Effector CD4-positive, alpha-beta T cell (primary cell): Measurements from ENCODE around the gene MYH14.
A peak's percentile ranks its signal among the peaks of the same experiment; 100 is the strongest.
"Not testable (repeated sequence)": the region's sequence is repeated elsewhere in the genome, so short reads cannot be mapped to it uniquely, and the experiment has no call there.

ENCODE experiments used
- DNase-seq: peaks from one replicate; pipeline ENCODE4 v3.0.0-alpha.2; 2020

The MYH14 gene

DNA sequence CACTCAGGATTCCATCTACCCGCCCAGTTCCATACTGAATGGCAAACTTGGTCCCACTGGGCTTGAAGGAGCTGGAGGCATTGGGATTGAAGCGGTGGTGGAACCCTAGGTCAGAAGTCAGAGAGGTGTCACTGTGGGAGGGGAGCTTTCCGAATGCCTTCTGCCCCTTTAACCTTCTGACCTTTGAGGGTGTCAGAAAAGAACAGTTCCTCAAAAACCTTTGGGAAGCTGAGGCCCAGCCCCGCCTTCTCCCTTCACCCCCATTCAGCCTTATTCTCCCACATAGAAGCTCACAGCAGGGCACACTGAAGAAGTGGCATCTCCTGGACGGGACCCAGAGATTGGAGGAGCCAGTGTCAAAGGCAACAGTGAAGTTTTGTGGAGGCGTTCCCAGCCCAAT lies 133.6 kb downstream of the MYH14 start:
- DNase-seq: not testable (repeated sequence)

DNA sequence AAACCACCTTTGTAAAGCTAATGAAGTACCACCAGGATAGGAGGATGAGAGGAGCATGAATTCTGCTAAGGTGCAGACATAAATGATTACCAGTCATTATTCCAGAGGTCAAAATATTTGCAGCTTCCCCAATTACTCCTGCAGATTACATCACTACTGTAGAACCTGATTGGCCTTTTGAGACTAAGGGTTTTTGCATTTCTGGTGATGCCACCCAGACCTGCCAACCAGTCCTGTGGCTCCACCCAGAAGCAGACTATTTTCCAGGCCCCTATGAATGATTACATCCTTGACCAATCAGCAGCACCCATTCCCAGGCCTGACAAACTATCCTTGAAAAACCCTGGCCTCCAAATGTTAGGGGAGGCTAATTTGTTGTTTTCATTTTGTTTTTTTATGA lies 136.9 kb downstream of the MYH14 start:
- no peak for DNase-seq

DNA sequence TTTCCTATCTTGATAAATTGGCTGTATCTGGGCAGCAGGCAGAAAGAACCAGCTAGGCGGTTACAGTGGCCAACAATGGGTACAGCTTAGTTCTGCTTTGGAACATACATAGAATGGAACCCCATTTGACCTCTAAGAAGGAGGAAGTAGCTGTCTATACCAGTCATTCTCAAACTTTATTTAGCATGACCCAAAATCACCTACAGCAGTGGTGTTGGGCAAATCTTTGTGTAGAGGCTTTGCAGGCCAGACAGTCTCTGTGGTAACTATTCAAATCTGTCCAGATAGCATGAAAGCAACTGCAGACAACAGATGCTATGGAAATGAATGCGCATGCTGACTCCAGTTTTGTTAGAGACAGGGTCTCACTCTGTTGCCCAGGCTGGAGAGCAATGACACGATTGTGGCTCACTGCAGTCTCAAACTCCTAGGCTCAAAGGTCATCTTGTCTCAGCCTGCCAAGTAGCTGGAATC lies 137.7 kb downstream of the MYH14 start:
- DNase-seq: no peak

GRCh38 chr19:50344661-50345318 lies 141.4 kb downstream of the MYH14 start:
- no peak for DNase-seq

DNA sequence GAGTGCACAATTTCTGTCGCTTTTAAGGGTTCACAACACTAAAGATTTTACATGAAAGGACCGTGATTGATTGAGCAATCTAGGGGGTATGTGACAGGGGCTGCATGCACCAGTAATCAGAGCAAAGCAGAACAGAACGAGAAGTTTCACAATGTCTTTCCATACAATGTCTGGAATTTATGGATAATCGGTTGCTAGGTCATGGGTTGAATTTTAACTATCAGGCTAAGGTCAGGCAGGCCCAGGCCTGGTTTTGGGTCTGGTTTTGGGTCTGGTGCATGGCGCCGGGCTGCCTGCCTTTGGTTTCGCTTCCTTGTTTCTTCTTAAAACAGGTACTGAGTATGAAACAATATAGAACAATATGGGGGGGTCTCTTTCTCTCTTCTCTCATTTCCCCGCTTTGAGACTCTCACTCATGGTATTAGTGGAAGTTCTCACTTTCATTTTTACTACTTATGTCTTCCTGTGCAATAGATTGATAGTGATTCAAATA lies 143.7 kb downstream of the MYH14 start:
- not testable (repeated sequence) for DNase-seq

DNA sequence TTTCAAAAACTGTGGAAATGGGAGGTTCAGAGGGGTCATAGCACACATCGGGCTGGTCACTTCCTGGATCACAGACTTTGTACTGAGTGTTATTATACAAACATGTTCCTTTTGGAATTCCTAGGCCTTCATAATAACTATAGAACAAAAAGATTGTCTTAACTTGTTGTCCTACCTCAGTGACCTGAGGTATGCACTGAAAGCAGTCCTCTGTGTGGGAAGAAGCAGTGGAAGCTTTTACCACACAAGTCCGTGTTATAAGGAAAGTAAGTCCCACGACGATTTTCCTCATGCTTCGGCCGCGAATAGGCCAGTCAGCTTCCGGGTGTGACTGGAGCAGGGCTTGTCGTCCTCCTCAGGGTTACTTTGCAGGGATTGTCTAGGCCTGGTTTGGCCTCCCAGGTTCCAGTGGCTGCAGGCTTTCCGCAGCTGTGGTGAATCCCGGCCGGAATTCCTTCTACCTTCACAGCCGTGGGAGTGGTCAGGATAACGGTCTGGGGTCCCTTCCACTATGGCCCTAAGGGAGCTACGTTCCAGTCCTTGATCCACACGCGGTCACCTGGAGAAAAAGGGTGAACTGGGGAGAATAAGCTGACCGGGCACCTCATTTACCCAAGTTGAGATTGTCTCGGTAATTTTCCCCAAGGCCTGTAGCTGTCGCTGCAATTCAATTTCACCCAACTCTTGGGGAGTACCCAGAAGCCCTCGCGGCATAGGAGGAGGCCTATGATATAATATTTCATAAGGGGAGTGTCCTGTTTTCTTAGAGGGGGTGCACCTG lies 146.0 kb downstream of the MYH14 start:
- DNase-seq: no peak

DNA sequence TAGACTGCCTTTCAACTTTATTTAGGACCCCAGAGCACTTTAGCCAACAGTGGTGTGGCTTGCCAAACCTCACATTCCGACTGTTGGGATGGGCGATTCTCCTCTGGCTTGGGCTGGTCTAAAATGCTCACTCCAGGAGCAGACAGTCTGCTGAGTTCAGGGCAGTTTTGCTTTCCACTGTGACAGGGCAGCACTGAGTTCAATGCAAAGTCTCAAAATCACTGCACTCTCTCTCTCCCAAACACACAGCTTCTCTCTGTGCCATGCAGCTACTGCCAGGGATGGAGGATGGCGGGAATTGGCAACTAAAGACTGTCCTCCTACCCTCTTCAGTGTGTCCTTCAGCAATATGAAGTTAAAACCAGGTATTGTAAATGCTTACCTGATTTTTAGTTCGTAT lies 148.8 kb downstream of the MYH14 start:
- DNase-seq: no peak

DNA sequence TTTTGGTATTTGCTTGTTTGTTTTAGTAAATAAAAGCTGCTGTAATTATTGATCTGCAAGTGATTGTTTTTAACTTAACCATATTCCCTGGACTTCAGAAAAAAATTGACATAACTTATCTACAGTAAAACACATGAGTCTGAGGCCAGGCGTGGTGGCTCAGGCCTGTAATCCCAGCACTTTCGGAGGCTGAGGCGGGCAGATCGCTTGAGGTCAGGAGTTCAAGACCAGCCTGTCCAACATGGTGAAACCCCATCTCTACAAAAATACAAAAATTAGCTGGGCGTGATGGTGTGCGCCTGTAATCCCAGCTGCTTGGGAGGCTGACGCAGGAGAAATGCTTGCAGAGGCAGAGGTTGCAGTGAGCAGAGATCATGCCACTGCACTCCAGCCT lies 150.1 kb downstream of the MYH14 start:
- not testable (repeated sequence) for DNase-seq

DNA sequence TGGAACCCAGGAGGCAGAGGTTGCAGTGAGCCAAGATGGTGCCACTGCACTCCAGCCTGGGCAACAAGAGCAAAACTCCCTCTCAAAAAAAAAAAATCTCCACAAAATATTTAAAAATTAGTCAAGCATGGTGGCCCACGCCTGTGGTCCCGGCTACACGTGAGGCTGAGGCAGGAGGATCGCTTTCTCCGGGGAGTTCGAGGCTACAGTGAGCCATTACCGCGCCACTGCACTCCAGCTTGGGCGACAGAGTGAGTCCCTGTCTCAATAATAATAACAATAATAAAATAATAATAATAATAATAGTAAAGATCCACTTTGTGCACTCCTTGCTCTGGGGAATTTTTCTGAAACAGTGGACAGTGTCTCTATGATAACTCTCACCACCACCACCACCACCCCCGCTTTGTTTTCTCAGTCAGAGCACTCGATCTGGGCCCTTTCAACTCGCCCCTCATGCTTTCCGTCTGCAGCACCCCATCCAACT lies 153.3 kb downstream of the MYH14 start:
- DNase-seq: no peak

DNA sequence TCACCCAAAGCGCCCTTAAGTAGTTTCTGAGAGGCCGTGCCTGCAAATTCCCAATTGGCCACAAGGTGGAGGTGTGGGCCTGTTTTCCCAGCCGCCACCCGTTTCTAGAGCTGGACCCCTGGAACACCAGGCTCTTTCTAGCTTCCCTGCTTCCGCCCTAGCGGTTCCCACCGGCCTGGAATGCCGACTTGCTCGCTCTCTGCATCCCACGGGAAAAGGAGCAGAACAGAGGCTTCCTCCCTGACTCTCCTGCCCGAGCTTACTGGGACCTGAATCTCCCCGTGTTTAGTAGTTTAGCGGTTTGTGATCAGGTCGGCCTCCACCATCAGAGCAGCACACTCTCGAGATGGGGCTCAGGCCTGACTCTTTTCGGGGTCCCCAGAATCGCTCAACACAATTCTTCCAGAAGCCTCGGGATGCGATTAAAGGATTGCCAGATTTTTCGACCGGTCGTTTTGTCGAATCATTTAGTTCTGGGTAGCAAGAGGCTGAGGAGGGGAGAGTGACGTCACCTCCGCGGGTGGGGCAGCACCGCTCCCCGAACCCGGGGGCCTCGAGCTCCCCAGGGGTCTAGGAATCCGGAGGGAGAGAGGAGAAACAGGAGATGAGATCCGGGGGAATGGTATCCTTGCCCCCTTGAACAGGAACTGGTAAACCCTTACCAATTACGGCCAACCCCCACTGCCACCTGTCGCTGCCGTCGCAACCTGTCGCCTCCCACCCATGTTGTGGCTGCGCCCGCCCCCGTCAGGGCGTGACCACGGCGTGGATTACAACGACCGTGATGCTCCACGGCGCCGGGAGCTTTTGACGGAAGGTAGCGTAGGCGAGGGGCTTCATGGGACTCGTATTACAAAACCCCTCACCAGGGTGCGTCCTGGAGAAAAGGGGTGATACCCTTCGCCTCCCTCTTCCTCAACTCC lies 154.0 kb downstream of the MYH14 start:
- DNase-seq: peak; percentile 82

- DNase-seq: peak; percentile 70
Observed at GRCh38 chr19:50358483-50359327, 155.3 kb downstream of the MYH14 start.

GRCh38 chr19:50359328-50359818 lies 156.0 kb downstream of the MYH14 start:
- DNase-seq: no peak
